Omental fat pad (tissue), 4 donors: ENCODE data around the gene SHANK1. TPM values are rescaled to one million over a fixed set of nuclear protein-coding genes. Genes with fewer than 3 reads are reported as not detected.

ENCODE experiments used
- ATAC-seq: fragments of 150-250 bp; one replicate; pipeline ENCODE4 v1.9.1; 2016; ENCODE audit warnings: mild to moderate bottlenecking, moderate library complexity; ENCODE audit not compliant: low FRiP score
- DNase-seq: peaks from one replicate; pipeline ENCODE4 v3.0.0-alpha.2; 2019; ENCODE audit warnings: low spot score
- total RNA-seq, 4 donors: library from RNA; depleted of rRNA; stranded (reverse); fragments of >200 nt; gene quantifications; one replicate each; pipeline ENCODE4 v1.1.0, GENCODE V29; 2016
- TF ChIP-seq, protein P1 (sequence below), 3 donors: fragments of 450-650 bp; IDR thresholded peaks; one replicate each; pipeline ENCODE4 v1.5.1; 2016 to 2017; ENCODE audit warnings: antibody characterized with exemption in 3 of 3, mild to moderate bottlenecking in 3 of 3, moderate library complexity in 2 of 3

Gene SHANK1
- total RNA-seq, 4 donors from 2014 or later: 0.37 to 2.2 TPM; not detected in 2

DNA sequence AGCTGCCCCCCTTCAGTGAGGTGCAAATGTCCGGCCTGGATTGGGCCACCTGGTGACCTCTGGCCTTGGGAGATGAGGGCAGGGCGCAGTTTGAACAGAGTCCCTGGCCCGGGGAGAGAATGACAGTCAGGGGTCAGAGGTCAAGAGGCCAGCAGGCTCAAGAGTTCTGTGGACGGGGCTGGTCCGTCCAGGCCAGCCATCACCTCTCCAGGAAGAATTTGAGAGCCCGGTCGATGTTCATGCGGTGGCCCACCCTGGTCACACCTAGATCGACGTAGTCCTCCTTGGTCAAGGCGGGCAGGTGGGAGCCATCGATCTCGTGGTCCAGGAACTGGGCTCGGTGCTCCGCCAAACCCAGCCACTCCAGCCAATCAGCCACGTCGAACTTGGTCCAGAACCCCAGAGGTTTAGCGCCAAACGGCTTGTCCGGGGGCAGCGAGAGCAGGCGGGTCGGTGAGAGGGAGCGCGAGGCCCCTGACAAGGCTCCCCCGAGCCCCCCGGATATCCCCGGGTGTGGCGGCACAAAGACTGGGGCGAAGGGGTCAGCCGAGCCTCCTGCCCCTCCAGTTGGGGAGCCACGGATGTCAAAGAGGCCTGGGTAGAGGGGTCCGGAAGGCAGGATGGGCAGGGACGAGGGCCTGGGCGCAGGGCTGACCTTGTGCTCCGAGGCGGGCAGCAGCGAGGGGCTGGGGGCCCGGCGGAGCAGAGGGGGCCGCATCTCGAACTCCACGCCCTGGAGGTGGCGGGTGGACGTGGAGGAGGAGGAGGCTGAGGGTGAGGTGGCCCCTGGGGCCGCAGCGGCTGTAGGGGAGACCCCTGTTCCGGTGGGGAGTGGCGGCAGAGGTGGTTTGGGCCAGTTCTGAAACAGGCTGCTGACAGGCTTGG is 57.6 kb downstream of the SHANK1 start:
- TF ChIP-seq, protein P1, sequence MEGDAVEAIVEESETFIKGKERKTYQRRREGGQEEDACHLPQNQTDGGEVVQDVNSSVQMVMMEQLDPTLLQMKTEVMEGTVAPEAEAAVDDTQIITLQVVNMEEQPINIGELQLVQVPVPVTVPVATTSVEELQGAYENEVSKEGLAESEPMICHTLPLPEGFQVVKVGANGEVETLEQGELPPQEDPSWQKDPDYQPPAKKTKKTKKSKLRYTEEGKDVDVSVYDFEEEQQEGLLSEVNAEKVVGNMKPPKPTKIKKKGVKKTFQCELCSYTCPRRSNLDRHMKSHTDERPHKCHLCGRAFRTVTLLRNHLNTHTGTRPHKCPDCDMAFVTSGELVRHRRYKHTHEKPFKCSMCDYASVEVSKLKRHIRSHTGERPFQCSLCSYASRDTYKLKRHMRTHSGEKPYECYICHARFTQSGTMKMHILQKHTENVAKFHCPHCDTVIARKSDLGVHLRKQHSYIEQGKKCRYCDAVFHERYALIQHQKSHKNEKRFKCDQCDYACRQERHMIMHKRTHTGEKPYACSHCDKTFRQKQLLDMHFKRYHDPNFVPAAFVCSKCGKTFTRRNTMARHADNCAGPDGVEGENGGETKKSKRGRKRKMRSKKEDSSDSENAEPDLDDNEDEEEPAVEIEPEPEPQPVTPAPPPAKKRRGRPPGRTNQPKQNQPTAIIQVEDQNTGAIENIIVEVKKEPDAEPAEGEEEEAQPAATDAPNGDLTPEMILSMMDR (IDR thresholded peaks at IDR 0.05): no peak
- ATAC-seq: no peak
- no peak for DNase-seq

DNA sequence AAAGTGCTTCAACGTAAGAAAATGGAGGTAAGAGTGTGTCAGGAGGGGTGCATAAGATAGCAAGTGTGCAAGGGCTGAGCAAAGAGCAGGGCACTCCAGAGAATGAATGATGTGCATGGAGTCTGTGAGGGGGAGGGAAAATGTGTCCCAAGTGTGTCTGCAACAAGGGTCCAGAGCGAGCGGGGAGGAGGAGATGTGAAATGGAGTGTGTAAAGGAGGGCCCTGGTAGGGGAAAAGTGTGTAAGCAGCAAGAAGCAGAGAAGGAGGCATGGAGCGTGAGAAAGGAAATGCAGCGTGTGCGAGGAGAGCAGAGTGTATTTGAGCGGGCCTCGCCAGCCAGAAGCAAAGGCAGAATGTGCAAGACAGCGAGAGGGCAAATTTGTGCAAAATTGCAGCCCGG is 58.6 kb downstream of the SHANK1 start:
- TF ChIP-seq, protein P1 (IDR thresholded peaks at IDR 0.05): no peak
- DNase-seq (no peak), ATAC-seq (no peak)

DNA sequence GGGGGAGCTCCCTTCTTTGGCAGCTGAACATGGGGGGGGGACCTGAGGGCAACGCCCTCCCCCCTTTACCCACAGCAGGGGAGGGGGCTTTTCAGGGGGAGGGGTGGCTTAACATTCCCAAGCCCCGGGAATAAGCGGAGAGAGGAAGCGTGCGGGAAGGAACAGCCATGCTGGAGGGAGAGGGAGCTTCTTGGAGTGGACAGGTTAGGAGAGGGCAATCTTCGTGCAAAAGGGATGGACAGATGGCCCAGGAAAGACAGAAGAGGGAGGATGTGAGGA is 59.6 kb downstream of the SHANK1 start:
- DNase-seq (no peak), ATAC-seq (no peak)
- TF ChIP-seq, protein P1 (IDR thresholded peaks at IDR 0.05): no peak

DNA sequence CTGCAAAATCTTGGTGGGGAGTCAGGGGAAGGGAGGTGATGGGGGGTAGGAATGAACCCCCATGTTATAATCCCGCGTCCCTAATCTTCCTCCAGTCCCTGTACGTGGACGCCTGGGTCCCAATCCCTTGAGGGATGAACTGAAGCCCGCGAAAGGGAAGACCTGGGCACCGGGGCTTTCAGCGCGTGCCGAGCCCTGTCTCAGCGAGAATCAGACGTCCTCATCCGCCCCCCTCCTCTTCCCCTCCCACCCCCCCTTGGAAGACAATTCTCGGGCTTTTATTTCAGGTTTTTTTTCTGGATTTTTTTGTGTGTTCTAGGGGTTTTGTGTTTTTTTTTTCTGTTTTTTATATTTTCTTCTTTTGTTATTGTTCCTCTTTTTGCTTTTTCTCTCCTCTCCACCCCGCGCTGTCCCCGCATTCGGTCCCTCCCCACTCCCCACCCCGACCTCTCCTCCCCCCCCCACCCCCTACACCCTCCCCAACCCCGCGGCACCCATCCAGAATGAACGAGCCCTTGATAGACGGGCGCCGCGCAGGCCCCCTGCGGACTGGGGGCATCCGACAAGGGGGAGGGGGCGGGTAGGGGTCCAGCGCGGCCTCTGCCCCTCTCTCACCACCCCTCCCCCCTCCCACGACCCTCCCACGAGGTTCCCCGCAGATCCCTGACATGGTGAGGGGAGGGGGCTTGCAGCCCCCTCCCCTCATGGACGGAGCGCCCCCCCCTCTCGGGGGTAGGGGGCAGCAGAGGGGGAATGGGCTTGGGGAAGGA is 60.1 kb downstream of the SHANK1 start:
- TF ChIP-seq, protein P1 (IDR thresholded peaks at IDR 0.05): no peak
- no peak for DNase-seq
- ATAC-seq: no peak

DNA sequence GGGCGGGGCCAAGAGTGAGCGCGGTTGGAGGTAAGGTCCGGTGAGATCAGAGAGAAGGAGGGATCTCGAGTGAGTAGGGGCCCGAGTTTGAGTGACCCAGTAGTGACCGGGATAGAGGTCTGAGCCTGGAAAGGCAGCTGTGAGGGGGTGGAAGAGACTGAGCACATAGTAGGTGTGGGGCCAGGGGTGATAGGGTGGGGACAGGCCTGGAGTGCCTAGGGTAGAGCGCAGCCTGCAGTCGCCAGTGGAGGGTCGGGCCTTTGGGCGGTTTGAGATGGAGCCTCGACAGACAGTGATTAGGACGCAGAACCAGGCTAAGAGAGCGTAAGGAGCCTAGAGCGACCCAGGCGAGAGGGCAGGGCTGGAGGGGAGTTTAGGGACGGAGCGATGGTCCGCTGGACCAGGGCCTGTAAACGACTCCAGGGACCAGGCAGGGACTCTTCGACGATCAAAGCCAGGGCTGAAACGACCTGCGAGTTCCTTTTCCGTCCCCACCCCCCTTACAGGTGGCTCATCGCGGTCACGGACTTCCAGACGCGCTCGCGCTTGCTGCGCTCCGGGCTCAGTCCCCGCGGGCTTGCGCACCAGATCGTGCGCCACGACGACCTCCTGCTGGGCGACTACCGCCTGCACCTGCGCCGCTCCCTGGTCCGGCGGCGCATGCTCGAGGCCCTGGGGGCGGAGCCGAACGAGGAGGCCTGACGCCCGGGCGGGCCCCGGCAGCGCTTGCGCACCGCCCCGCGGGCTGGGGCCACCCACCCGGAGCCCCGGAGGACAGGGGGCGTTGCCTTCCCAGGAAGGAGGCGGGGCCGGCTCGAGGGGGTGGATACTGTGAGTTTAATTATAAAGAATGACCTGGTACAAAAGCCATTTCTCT is 60.9 kb downstream of the SHANK1 start:
- TF ChIP-seq, protein P1 (IDR thresholded peaks at IDR 0.05): no peak
- peak; percentile 37 for ATAC-seq
- DNase-seq: no peak

DNA sequence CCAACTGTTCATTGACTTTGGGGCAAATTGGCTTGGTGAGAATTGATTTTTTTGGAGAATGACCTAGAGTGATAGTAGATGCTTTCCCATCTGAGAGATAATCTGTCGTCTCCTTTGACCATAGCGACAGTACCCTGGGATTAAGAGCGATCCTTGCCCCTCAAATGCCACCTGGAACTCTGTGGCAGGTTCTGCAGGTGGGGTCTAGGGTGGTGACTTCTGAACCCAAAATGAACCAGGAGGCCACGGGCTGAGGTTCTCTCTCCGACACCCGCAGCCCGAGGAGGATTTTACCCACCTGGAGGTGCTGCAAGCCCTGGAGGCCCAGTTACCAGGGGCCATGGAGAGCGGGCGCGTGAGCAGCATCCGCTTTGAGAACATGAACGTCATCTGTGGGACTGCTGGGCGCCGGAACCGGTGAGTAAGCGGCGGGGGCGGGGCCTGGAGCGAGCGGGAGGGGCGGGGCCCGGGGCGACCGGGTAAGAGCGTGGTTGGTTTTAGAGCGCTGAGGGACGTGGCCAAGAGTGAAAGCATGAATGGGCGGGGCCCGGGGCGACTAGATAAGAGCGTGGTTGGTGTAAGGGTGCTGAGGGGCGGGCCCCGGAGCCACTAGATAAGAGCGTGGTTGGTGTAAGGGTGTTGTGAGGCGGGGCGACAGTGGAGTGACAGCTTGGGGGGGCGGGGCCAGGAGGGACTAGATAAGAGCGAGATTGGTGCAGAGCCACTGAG is 61.7 kb downstream of the SHANK1 start:
- TF ChIP-seq, protein P1 (IDR thresholded peaks at IDR 0.05): no peak
- DNase-seq: peak; percentile 66
- ATAC-seq: peak; percentile 94
